GM21360 (cell line): ENCODE data around the gene PICK1.
"Not testable (repeated sequence)": the region's sequence is repeated elsewhere in the genome, so short reads cannot be mapped to it uniquely, and the experiment has no call there.

Experiments used
- ATAC-seq: cut with Tn5 transposase; IDR thresholded peaks from one replicate; pipeline ENCODE4 v1.9.1; 2021; ENCODE audit warnings: mild to moderate bottlenecking, moderate library complexity; ENCODE audit not compliant: unreplicated experiment

PICK1 gene

GRCh38 chr22:38110863-38111852, 54.0 kb downstream of the PICK1 start:
- no peak for ATAC-seq

GRCh38 chr22:38111925-38112355, 54.7 kb downstream of the PICK1 start:
- no peak for ATAC-seq

GRCh38 chr22:38112381-38112780, 55.2 kb downstream of the PICK1 start:
- no peak for ATAC-seq

- ATAC-seq, result no peak
Observed at GRCh38 chr22:38114484-38115398, 57.5 kb downstream of the PICK1 start.

GRCh38 chr22:38115423-38116205, 58.4 kb downstream of the PICK1 start:
- ATAC-seq, result no peak

GRCh38 chr22:38117556-38117955, 60.4 kb downstream of the PICK1 start:
- not testable (repeated sequence) for ATAC-seq

- no peak for ATAC-seq
Observed at GRCh38 chr22:38118182-38118581, 61.0 kb downstream of the PICK1 start.

- ATAC-seq, result not testable (repeated sequence)
Observed at GRCh38 chr22:38118747-38119146, 61.5 kb downstream of the PICK1 start.

- no peak for ATAC-seq
Observed at GRCh38 chr22:38120359-38121110, 63.3 kb downstream of the PICK1 start.

- no peak for ATAC-seq
Observed at GRCh38 chr22:38122616-38123015, 65.4 kb downstream of the PICK1 start.

GRCh38 chr22:38124236-38124974, 67.2 kb downstream of the PICK1 start:
- ATAC-seq, result no peak

GRCh38 chr22:38125038-38125610, 67.9 kb downstream of the PICK1 start:
- no peak for ATAC-seq
